Dermis blood vessel endothelial cell (primary cell): ENCODE data around the gene SND1. TPM values are rescaled to one million over a fixed set of nuclear protein-coding genes. Genes with fewer than 3 reads are reported as not detected.
"Not testable (repeated sequence)": the region's sequence is repeated elsewhere in the genome, so short reads cannot be mapped to it uniquely, and the experiment has no call there.

Experiments
- DNase-seq: peaks from one replicate; pipeline ENCODE4 v3.0.0; 2010
- total RNA-seq: library from RNA; depleted of rRNA; stranded (reverse); fragments of >200 nt; gene quantifications from 2 replicates; pipeline ENCODE4 v1.2.3, GENCODE V29; 2014

SND1 gene
- total RNA-seq, 1 donor from 2014 or later = 179 TPM

GRCh38 chr7:127894588-127894987 lies 242.6 kb downstream of the SND1 start:
- no peak for DNase-seq

- no peak for DNase-seq
Measured at GRCh38 chr7:127895360-127895759, 243.4 kb downstream of the SND1 start.

- DNase-seq = no peak
Measured at GRCh38 chr7:127895814-127896280, 243.9 kb downstream of the SND1 start.

- DNase-seq = no peak
Measured at GRCh38 chr7:127896659-127897058, 244.7 kb downstream of the SND1 start.

- peak; percentile 50 for DNase-seq
Measured at GRCh38 chr7:127897704-127898454, 245.9 kb downstream of the SND1 start.

- no peak for DNase-seq
Measured at GRCh38 chr7:127899411-127899810, 247.4 kb downstream of the SND1 start.

- DNase-seq = no peak
Measured at GRCh38 chr7:127900141-127900540, 248.1 kb downstream of the SND1 start.

GRCh38 chr7:127900732-127901685 lies 249.0 kb downstream of the SND1 start:
- no peak for DNase-seq

- no peak for DNase-seq
Measured at GRCh38 chr7:127901895-127902703, 250.1 kb downstream of the SND1 start.

- DNase-seq = not testable (repeated sequence)
Measured at GRCh38 chr7:127902753-127903152, 250.8 kb downstream of the SND1 start.

- peak; percentile 22 for DNase-seq
Measured at GRCh38 chr7:127903892-127904669, 252.1 kb downstream of the SND1 start.

GRCh38 chr7:127904670-127904985 lies 252.6 kb downstream of the SND1 start:
- no peak for DNase-seq

GRCh38 chr7:127905021-127905420 lies 253.0 kb downstream of the SND1 start:
- no peak for DNase-seq

- peak; percentile 66 for DNase-seq
Measured at GRCh38 chr7:127905491-127906330, 253.7 kb downstream of the SND1 start.

GRCh38 chr7:127907110-127908040 lies 255.4 kb downstream of the SND1 start:
- peak; percentile 86 for DNase-seq

- DNase-seq = no peak
Measured at GRCh38 chr7:127908430-127909258, 256.6 kb downstream of the SND1 start.

GRCh38 chr7:127909424-127910152 lies 257.6 kb downstream of the SND1 start:
- DNase-seq = no peak

- no peak for DNase-seq
Measured at GRCh38 chr7:127910670-127911069, 258.7 kb downstream of the SND1 start.
